ENCODE measurements around the gene UQCRH. TPM values are rescaled to one million over a fixed set of nuclear protein-coding genes. Genes with fewer than 3 reads are reported as not detected.
A peak's percentile ranks its signal among the peaks of the same experiment; 100 is the strongest.

Gene UQCRH
- total RNA-seq, 1 donor = 202 TPM

DNA sequence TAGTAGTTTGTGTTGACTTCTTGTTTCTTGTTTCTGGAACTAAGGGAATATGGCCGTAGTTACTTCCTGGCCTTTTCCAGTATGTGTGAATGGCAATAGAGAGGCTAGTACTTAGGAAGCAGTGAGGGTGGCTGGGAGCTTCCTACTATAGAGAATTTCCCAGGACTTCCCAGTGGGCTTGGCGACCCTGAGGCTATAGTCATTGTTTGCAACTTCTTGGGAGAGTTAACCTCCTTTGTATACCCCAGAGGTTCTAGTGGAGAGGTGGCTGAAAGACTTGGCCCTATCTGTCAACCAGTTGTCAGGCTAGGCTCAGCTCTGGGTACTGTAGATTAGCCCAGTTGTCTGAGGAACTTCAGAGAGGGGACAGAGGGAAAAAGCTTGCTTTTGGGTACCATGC lies 40.4 kb upstream of the UQCRH start:
- TF ChIP-seq, protein P1, sequence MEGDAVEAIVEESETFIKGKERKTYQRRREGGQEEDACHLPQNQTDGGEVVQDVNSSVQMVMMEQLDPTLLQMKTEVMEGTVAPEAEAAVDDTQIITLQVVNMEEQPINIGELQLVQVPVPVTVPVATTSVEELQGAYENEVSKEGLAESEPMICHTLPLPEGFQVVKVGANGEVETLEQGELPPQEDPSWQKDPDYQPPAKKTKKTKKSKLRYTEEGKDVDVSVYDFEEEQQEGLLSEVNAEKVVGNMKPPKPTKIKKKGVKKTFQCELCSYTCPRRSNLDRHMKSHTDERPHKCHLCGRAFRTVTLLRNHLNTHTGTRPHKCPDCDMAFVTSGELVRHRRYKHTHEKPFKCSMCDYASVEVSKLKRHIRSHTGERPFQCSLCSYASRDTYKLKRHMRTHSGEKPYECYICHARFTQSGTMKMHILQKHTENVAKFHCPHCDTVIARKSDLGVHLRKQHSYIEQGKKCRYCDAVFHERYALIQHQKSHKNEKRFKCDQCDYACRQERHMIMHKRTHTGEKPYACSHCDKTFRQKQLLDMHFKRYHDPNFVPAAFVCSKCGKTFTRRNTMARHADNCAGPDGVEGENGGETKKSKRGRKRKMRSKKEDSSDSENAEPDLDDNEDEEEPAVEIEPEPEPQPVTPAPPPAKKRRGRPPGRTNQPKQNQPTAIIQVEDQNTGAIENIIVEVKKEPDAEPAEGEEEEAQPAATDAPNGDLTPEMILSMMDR (IDR thresholded peaks at IDR 0.05; ENCODE audit: extremely low read depth, low read depth, low read length) = no peak
- no peaks in the 10 kb centered on the region for H3K4me1 ChIP-seq (ENCODE audit: insufficient read depth, low read length)
- H4K20me1 ChIP-seq (ENCODE audit: insufficient read depth, low read length) = no peaks in the 10 kb centered on the region
- DNase-seq (ENCODE audit: insufficient read length, low spot score, missing footprints) = no peak
- no peaks in the 10 kb centered on the region for H3K9me3 ChIP-seq (ENCODE audit: low read depth, low read length)
- H3K36me3 ChIP-seq (ENCODE audit: insufficient read depth, low read length) = peaks cover 58% of the 10 kb centered on the region
- no peaks in the 10 kb centered on the region for H3K79me2 ChIP-seq (ENCODE audit: insufficient read depth, low read length)
- no peak overlapping the region for H3K27ac ChIP-seq (ENCODE audit: low read depth, low read length)
- H3K4me3 ChIP-seq (ENCODE audit: insufficient read depth, low read length) = no peak overlapping the region
- no peak overlapping the region for H2AFZ ChIP-seq (ENCODE audit: low read length)
- no peak overlapping the region for H3K4me2 ChIP-seq (ENCODE audit: insufficient read depth, low read length)
- H3K27me3 ChIP-seq (ENCODE audit: insufficient read depth, low read length) = no peaks in the 10 kb centered on the region

DNA sequence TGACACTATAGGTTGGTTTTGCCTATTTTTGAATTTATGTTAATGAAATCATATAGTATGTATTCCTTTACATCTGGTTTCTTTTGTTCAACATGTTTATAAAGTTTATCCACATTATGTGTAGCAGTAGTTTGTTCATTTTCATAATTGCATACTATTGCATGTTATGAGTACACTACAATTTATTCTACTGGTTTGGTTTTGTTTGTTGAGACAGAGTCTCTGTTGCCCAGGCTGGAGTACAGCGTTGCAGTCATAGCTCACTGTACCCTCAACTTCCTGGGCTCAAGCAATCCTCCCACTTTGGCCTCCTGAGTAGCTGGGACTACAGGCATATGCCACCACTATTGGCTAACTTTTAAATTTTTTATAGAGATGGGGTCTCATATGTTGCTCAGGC lies 34.9 kb upstream of the UQCRH start:
- TF ChIP-seq, protein P1 (IDR thresholded peaks at IDR 0.05; ENCODE audit: extremely low read depth, low read depth, low read length) = no peak
- no peak overlapping the region for H2AFZ ChIP-seq (ENCODE audit: low read length)
- H3K27me3 ChIP-seq (ENCODE audit: insufficient read depth, low read length) = no peaks in the 10 kb centered on the region
- no peaks in the 10 kb centered on the region for H3K9me3 ChIP-seq (ENCODE audit: low read depth, low read length)
- H3K27ac ChIP-seq (ENCODE audit: low read depth, low read length) = no peak overlapping the region
- no peak for DNase-seq (ENCODE audit: insufficient read length, low spot score, missing footprints)
- peaks cover 46% of the 10 kb centered on the region for H3K36me3 ChIP-seq (ENCODE audit: insufficient read depth, low read length)
- H4K20me1 ChIP-seq (ENCODE audit: insufficient read depth, low read length) = no peaks in the 10 kb centered on the region
- H3K4me3 ChIP-seq (ENCODE audit: insufficient read depth, low read length) = no peak overlapping the region
- H3K4me1 ChIP-seq (ENCODE audit: insufficient read depth, low read length) = no peaks in the 10 kb centered on the region
- no peak overlapping the region for H3K4me2 ChIP-seq (ENCODE audit: insufficient read depth, low read length)
- no peaks in the 10 kb centered on the region for H3K79me2 ChIP-seq (ENCODE audit: insufficient read depth, low read length)

DNA sequence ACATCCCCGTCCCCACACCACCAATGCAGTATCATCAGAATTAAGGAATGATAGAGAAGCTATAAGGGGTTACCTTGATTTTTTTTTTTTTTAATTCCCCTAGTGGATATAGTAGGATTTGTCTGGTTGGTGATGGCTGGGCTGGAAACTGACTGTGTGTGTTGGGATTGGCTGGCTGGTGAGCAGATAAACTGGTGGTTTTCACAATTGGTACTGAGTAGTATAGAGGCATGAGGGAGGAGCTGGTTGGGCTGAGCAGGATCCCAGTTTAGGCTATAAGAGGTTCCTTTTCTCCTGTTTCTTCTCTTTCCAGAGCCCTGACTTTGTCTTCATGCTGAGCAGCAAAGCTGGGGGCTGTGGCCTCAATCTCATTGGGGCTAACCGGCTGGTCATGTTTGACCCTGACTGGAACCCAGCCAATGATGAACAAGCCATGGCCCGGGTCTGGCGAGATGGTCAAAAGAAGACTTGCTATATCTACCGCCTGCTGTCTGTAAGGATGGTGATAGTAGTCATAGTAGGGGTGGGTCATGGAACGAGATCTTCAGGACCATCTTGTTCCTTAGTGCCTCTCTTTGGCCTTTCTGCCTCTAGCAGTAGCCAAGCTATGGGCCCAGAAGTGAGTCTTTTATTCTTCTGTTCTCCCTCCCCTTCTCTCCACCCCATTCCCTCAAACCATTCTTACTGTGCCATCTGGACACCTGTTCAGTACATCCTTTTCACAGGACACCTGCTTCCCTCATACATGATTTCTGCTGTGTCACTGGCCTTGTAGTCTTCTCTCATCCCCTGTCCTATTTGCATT lies 29.1 kb upstream of the UQCRH start:
- H3K9me3 ChIP-seq (ENCODE audit: low read depth, low read length) = no peaks in the 10 kb centered on the region
- H3K4me2 ChIP-seq (ENCODE audit: insufficient read depth, low read length) = no peak overlapping the region
- TF ChIP-seq, protein P1 (IDR thresholded peaks at IDR 0.05; ENCODE audit: extremely low read depth, low read depth, low read length) = no peak
- H2AFZ ChIP-seq (ENCODE audit: low read length) = no peak overlapping the region
- no peaks in the 10 kb centered on the region for H4K20me1 ChIP-seq (ENCODE audit: insufficient read depth, low read length)
- peaks cover 50% of the 10 kb centered on the region for H3K36me3 ChIP-seq (ENCODE audit: insufficient read depth, low read length)
- H3K79me2 ChIP-seq (ENCODE audit: insufficient read depth, low read length) = no peaks in the 10 kb centered on the region
- no peak overlapping the region for H3K27ac ChIP-seq (ENCODE audit: low read depth, low read length)
- H3K27me3 ChIP-seq (ENCODE audit: insufficient read depth, low read length) = no peaks in the 10 kb centered on the region
- H3K4me1 ChIP-seq (ENCODE audit: insufficient read depth, low read length) = no peaks in the 10 kb centered on the region
- DNase-seq (ENCODE audit: insufficient read length, low spot score, missing footprints) = peak; percentile 69
- no peak overlapping the region for H3K4me3 ChIP-seq (ENCODE audit: insufficient read depth, low read length)

DNA sequence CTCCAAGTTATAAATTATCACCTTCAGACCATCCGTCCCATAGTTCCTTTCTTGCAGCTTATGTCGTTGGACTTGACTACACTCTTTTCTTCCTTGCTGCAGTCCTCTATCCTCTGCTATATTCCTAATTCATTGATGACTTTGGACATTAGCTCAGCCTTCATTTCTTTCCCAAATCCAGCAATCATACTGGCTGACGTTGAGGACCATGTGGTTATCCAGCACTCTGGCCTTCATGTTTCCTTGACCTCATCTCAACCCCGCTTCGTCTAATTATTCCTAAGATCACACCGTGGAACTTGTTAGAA lies 28.5 kb upstream of the UQCRH start:
- DNase-seq (ENCODE audit: insufficient read length, low spot score, missing footprints) = no peak
- Histone ChIP-seq H3K4me3 (ENCODE audit: insufficient read depth, low read length) (no peak overlapping the region), H4K20me1 (ENCODE audit: insufficient read depth, low read length) (no peaks in the 10 kb centered on the region), H3K27ac (ENCODE audit: low read depth, low read length) (no peak overlapping the region), H3K9me3 (ENCODE audit: low read depth, low read length) (no peaks in the 10 kb centered on the region), H3K4me2 (ENCODE audit: insufficient read depth, low read length) (no peak overlapping the region), H3K36me3 (ENCODE audit: insufficient read depth, low read length) (peaks cover 55% of the 10 kb centered on the region), H3K27me3 (ENCODE audit: insufficient read depth, low read length) (no peaks in the 10 kb centered on the region), H2AFZ (ENCODE audit: low read length) (no peak overlapping the region), H3K4me1 (ENCODE audit: insufficient read depth, low read length) (no peaks in the 10 kb centered on the region), H3K79me2 (ENCODE audit: insufficient read depth, low read length) (no peaks in the 10 kb centered on the region)
- TF ChIP-seq, protein P1 (IDR thresholded peaks at IDR 0.05; ENCODE audit: extremely low read depth, low read depth, low read length) = no peak

Measured in osteoblast (primary cell).